HG02571 (cell line): Measurements from ENCODE around the gene CD8B2.
"Not testable (repeated sequence)": the region's sequence is repeated elsewhere in the genome, so short reads cannot be mapped to it uniquely, and the experiment has no call there.

Source experiments
- ATAC-seq: cut with Tn5 transposase; IDR thresholded peaks from one replicate; pipeline ENCODE4 v1.9.1; 2021; ENCODE audit warnings: mild to moderate bottlenecking, moderate library complexity; ENCODE audit not compliant: unreplicated experiment

CD8B2 gene

GRCh38 chr2:106486551-106487385 is at the start of gene CD8B2:
CD8B2 (plus strand) TSS chr2:106487364; CDS start chr2:106487427, 63 bp downstream.
- not testable (repeated sequence) for ATAC-seq

- not testable (repeated sequence) for ATAC-seq
These were observed 25.3 kb upstream of the CD8B2 start for GRCh38 chr2:106461882-106462281.

DNA sequence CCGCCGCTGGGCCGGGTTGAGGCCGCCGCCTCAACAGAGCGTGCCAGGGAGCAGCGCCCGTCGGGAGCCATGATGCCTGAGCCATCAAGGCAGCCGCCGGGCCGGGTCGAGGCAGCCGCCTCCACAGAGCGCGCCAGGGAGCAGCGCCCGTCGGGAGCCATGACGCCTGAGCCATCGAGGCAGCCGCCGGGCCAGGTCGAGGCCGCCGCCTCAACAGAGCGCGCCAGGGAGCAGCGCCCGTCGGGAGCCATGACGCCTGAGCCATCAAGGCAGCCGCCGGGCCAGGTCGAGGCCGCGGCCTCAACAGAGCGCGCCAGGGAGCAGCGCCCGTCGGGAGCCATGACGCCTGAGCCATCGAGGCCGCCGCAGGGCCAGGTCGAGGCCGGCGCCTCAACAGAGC is 19.6 kb upstream of the CD8B2 start:
- ATAC-seq = not testable (repeated sequence)

DNA sequence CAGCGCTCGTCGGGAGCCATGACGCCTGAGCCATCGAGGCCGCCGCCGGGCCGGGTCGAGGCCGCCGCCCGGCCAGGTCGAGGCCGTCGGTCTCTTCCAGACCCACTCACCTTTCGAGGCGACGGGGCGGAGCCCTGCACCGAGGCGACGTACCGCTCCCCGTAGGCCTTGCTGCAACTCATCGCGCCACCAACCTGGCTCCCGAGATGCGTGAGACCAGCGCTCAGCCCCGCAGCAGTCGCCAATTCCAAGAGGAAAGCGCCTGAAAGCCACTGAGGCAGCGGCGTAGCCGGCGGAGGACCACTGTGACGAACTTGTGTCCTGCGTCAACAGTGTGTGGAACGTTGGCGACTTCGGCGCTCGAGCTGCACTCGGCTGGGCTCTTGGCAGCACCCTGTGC is 19.1 kb upstream of the CD8B2 start, which contains the start of gene RGPD3:
Gene RGPD3 (minus strand): TSS at position 307 of the 400 bp plus-strand sequence. CDS start 125 bp downstream, at position 182.
- not testable (repeated sequence) for ATAC-seq

GRCh38 chr2:106470658-106471057 is 16.5 kb upstream of the CD8B2 start:
- ATAC-seq = peak; percentile 61

GRCh38 chr2:106477647-106478046 is 9.5 kb upstream of the CD8B2 start:
- ATAC-seq = not testable (repeated sequence)

DNA sequence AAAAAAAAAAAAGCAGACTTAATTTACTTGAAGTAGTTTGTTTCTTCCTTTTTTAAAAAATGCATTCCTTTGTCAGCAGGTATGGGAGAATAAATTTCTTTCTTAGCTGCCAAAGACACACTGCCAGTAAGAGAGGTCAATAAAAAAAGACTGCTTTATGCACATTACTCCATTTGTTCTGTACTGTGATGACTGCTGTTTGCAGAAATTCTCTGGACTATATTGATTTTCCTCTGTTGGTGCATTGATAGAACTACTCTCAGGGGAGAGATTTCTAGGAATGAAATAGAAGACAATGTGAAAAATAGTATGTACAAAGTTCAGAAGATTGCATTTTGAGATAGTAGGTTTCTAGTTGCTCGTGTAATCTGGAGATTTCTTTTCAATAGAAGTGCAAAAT is 7.6 kb upstream of the CD8B2 start:
- ATAC-seq = not testable (repeated sequence)

GRCh38 chr2:106487386-106488191 is 425 bp downstream of the CD8B2 start:
- ATAC-seq = not testable (repeated sequence)

DNA sequence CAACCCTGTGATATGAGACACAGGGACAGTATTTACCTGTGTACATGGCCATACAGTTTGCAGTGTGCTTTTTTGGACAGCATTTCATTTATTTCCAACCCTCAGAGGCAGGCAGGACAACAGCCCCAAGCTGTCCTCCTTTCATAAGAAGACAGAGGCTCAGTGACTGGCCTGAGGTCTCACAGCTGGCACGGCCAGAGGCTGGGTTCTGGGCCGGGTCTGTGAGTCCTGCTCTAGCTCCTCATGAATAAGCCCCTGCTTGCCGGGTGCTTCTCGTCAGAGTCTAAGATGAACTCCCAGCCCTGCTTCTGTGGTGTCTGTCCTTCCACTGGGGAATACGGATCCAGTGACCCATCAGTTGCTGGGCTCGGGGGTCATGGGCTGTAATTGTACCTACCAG is 2.5 kb downstream of the CD8B2 start:
- ATAC-seq = not testable (repeated sequence)

DNA sequence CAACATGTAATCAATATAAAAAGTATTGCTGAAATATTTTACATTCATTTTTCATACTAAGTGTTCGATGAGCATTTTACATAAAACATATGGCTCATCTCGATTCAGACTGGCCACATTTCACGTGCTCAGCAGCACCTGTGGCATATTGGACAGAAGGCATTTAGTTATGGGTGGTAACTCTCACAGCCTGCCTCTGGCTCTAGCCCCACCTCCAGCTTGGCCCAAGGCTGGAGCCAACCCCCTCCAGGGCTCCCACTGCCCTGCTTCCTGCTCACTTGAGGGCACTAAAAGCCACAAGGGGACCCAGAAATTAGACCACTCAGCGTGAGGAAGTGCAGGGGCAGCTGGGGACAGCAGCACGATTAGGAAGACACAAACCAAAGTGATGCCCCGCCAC is 5.2 kb downstream of the CD8B2 start:
- ATAC-seq = not testable (repeated sequence)

GRCh38 chr2:106492913-106493312 is 5.7 kb downstream of the CD8B2 start:
- ATAC-seq = not testable (repeated sequence)

- ATAC-seq = not testable (repeated sequence)
These were observed 11.4 kb downstream of the CD8B2 start for GRCh38 chr2:106498549-106498948.

- ATAC-seq = not testable (repeated sequence)
These were observed 13.2 kb downstream of the CD8B2 start for GRCh38 chr2:106500350-106500749.

GRCh38 chr2:106502351-106502750 is 15.2 kb downstream of the CD8B2 start:
- ATAC-seq = not testable (repeated sequence)

DNA sequence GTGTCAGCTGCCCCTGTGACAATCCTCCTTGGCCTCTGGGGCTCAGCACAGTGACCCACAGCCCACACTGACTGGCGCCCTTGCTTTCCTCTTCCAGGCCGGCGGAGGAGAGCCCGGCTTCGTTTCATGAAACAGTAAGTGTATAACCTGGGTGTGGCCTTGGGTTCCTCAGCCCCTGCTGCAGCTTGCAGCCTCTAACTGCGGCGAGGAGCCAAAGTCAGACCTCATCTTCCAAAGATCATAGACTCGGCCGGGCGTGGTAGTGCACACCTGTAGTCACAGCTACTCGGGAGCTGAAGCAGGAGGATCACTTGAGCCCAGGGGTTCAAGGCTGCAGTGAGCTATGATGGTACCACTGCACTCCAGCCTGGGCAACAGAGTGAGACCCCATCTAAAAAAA is 17.0 kb downstream of the CD8B2 start:
- ATAC-seq = not testable (repeated sequence)

DNA sequence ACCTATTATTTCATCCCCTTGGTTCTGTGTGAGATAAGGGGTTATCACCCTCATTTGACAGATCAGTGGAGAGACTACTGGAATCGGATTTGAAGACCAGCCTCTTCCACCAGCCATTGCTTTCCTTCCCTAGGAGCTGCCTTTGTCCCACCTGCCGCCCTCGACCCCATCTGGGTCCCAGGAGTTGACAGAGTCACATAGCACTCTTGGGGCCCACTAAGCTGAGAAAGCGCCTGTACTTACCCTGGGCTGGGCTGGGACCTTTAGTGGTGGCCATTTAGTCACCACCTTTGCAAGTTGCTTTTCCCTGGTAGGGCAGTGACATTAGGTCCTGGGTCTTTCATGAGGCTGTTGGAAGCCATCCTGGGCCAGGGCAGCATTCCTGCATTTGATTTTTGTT is 17.6 kb downstream of the CD8B2 start:
- not testable (repeated sequence) for ATAC-seq

DNA sequence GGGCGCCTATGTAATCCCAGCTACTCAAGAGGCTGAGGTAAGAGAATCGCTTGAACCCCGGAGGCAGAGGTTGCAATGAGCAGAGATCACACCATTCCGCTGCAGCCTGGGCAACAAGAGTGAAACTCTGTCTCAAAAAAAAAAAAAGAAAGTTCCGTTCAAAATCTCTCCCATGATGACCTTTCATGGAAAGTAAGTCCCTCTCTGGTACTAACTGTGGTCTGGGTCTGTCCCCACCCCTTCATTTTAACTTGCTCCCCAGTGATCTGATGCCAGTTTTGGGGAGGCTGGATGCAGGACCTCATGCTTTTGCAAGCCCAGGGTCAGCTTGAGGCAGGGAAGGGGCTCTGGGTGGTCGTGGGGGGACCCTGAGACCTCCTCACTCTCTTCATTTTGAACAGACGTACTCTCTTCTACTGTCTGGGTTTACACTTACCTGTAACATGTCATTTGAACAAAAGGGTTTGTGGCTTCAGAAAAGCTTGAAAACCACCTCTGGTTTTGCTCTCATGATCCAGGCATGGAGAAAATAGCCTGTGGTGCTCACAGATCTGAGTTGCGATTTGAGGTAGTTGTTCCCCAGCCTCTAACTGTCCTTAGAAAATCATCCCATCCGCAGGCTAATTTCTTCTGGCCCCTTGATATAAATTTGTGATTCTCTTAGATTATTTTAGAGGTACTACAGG is 19.0 kb downstream of the CD8B2 start:
- ATAC-seq = not testable (repeated sequence)

DNA sequence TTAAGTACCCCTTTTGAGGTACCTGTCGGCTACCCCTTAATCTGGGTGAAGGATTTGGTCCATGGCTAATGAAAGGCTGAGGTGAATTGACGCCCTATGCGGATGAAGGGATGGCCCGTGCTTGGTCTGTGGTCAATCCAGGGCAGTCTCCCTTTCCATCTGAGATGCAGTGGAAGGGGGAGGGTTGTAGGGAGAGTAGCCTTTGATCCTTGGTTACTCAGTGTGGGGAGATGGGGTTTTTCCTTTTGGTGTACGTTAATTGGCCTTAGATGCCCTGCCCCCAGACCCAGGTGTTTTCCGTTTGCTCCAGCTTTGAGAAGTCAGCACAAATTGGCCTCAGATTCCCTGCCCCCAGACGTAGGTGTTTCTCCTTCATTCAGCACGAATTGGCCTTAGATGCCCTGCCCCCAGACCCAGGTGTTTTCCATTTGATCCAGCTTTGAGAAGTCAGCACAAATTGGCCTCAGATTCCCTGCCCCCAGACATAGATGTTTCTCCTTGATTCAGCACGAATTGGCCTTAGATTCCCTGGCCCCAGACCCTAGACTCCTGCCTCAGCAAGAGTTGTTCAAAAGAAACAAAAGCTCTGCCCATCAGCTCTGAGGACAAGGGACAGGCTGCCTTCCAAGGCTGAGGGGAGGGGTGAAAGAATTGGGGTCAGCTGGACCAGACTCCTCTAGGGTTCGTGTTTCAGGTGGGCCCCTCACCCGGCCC is 21.7 kb downstream of the CD8B2 start:
- ATAC-seq = not testable (repeated sequence)

- ATAC-seq = not testable (repeated sequence)
These were observed 22.2 kb downstream of the CD8B2 start for GRCh38 chr2:106509374-106509770.

GRCh38 chr2:106510791-106511190 is 23.6 kb downstream of the CD8B2 start:
- ATAC-seq = not testable (repeated sequence)
